ENCODE data around the gene SKA2.
"Not testable (repeated sequence)": the region's sequence is repeated elsewhere in the genome, so short reads cannot be mapped to it uniquely, and the experiment has no call there.

The SKA2 gene

DNA sequence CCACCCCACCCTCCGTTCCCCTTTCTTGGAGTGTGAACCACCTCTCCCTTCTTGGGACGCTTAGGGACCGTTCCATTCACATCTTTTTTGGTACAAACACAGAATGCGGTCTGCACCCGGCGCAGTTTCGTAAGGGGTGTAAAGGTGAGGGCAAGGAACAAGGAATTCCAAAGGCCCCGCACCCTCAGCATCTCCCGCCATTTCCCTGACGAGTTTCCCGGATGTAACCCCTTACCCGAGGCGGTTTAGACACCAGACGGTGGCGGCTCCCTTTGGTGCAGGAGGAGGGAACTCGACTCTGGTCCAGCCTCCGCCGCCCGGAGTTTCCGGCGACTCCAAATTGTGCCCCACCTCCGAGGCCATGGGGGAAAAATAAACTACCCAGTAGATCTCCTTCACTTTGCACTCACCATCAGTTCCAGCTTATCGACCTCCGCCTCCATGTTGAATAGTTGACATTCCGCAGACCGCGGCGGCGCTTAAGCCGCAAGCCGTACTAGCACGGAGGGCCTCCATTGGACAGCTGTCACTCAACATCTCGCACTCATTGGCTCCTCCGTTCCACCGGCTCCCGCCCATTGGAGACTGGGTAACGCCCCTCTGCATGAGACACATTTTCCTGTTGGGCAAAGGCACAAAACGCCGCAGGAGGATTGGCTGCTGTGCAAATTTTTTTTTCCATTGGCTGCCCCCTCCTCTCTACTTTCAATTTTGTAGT lies at the start of gene SKA2:
TSS of gene SKA2 (minus strand) at position 466 of the 718 bp plus-strand sequence. CDS start at position 443, 23 bp downstream.
- no peak for DNase-seq (ENCODE audit: low read depth)

DNA sequence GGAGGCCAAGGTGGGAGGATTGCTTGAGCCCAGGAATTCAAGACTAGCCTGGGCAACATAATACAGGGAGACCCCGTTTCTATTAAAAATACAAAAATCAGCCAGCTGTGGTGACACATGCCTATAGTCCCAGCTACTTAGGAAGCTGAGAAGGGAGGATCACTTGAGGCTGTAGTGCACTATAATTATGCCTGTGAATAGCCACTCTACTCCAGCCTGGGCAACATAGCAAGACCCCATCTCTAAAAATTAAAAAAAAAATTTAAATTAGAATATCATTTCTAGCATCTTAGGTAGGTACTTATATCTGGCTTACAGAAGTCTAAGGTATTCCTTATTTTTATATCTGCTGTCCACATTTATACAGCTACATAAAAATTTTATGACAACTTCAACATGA lies 47.3 kb upstream of the SKA2 start:
- DNase-seq (ENCODE audit: low read depth), result no peak

GRCh38 chr17:59199398-59199797 lies 44.4 kb upstream of the SKA2 start:
- no peak for DNase-seq (ENCODE audit: low read depth)

DNA sequence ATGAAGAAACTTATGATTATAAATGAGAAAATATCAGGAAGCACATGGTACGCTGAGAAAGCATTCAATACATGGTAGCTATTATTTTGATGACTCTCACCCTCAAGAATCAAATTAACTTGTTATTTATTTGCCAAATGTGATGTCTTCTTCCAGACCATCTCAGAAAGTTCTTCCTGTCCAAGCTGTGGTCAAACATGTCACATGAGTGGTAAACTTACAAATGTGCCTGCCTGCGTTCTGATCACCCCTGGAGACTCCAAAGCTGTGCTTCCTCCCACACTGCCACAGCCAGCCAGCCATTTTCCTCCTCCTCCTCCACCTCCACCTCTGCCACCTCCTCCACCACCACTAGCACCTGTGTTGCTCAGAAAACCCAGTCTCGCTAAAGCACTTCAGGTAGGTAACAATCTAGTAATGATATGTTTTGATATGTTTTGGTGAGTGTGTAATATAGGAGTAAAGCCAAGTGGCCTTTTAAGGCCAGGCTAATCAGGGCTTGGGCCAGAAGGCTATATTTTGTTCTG lies 38.4 kb upstream of the SKA2 start:
- no peak for DNase-seq (ENCODE audit: low read depth)

- DNase-seq (ENCODE audit: low read depth), result no peak
Measured at GRCh38 chr17:59190806-59191205, 35.8 kb upstream of the SKA2 start.

GRCh38 chr17:59186850-59187249 lies 31.9 kb upstream of the SKA2 start:
- DNase-seq (ENCODE audit: low read depth), result no peak

DNA sequence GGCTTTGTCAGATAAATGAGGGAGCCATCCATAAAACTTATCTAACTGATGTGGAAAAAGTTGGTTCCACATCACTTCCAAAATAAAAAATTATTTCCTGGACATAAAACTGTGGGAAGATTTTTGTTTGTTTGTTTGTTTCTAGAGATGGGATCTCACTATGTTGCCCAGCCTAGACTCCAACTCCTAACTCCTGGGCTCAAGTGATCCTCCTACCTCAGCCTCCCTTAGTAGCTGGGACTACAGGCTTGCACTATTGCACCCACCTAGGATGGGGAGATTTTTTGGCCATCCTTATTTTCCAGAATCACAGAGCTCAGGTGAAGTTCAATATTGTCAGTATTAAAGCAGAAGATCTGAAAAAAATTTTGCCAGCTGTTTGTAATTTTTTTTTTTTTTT lies 31.0 kb upstream of the SKA2 start:
- no peak for DNase-seq (ENCODE audit: low read depth)

GRCh38 chr17:59181481-59181880 lies 26.5 kb upstream of the SKA2 start:
- DNase-seq (ENCODE audit: low read depth), result no peak

- no peak for DNase-seq (ENCODE audit: low read depth)
Measured at GRCh38 chr17:59180626-59181025, 25.6 kb upstream of the SKA2 start.

DNA sequence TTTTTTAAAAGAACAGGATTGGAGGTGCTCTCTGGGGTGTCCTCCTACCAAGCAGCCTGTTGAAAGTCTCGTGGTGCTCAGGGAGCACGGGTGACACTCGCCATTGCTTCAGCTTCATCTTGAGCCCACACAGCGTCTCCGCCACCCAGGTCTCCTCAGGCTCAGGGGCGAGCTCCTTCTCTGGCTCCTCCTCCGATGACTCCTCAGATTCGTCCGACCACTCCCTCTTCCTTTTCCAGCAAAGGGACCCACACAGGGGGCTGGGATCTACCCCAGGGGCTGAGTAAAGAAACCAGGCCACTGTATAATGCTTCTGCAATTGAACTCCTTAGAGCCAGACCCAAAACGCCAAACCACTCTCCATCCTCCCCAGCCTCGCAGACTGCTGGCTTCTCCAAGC lies 24.6 kb upstream of the SKA2 start:
- DNase-seq (ENCODE audit: low read depth), result not testable (repeated sequence)

DNA sequence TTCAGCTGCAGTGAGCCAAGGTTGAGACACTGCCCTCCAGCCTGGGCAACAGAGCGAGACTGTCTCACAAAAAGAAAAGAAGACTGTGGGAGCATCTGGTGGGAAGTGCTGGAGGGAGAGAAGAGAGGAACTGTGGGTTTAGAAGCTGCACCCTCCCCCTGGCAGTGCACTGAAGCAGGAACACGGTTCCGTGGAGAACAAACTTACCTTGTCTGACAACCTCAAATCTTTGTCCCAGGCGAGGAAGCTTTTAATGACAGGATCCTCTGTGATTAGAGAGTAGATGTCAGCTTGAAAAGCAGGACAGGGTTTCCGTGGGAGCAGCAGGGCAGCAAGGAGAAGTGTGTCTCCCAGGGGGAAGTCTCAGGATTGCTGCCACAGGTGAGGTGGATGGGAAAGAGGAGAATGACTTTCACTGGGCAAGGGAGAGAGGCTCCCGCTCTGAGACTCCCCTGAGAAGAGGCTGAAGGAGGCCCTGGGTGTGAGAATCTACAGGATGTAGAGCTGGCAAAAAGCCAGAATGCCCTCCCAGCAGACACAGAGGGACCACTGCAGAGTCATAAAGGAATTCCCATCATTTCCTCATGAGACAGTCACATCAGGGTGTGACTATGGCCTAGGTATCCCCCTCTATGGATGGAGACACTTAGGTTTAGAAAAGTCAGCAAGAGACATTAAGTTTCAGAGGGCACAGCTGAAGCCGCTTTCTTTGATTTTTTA lies 23.4 kb upstream of the SKA2 start:
- no peak for DNase-seq (ENCODE audit: low read depth)

- no peak for DNase-seq (ENCODE audit: low read depth)
Measured at GRCh38 chr17:59175076-59175475, 20.1 kb upstream of the SKA2 start.

DNA sequence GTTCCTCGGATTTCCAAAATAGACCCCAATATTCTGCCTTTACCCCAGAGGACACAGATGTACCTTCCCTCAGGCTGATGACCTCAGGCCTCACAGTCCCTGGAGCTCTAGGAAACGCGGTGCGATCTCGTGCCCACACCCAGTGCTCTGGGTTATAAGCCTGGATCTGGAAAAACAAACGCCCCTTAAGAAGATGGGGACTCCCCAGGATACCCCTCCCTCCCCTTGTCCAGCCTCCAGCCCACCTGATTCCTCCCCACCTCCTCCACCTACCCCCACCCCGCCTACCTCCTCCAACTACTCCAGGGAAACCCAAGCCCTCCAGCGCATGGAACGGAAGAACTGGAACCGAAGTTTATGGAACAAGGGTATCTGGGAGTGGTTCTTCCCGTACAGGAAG lies 19.7 kb upstream of the SKA2 start:
- DNase-seq (ENCODE audit: low read depth), result no peak

GRCh38 chr17:59172436-59173004 lies 17.5 kb upstream of the SKA2 start:
- DNase-seq (ENCODE audit: low read depth), result no peak

GRCh38 chr17:59167571-59168001 lies 12.6 kb upstream of the SKA2 start:
- no peak for DNase-seq (ENCODE audit: low read depth)

DNA sequence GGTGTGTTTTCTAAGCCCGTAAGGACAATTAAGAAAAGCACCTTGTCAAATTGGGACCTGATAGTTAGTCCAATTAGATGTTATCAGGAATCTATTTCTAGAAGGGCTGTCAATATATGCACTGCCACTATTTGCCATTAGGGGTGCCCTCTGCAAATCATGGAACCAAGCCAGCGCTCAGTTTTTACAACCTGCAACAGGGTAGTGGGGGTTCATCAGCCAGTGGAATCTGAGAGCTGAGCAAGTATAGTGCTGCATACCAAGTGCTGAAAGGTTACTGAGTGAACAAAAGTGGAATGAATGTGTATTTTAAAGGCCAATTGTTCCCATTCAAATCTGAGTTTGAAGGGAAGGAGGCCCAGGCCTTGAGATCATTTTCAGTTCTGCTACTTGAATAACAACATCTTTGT lies 11.0 kb upstream of the SKA2 start:
- no peak for DNase-seq (ENCODE audit: low read depth)

GRCh38 chr17:59161477-59161876 lies 6.5 kb upstream of the SKA2 start:
- no peak for DNase-seq (ENCODE audit: low read depth)

- DNase-seq (ENCODE audit: low read depth), result no peak
Measured at GRCh38 chr17:59160157-59161025, 5.4 kb upstream of the SKA2 start.

- DNase-seq (ENCODE audit: low read depth), result peak; percentile 100
Measured at GRCh38 chr17:59155439-59156177, 622 bp upstream of the SKA2 start, which contains the start of gene PRR11. TSS of gene PRR11 (plus strand) at chr17:59155746. CDS start at chr17:59169753, 14,007 bp downstream.

DNA sequence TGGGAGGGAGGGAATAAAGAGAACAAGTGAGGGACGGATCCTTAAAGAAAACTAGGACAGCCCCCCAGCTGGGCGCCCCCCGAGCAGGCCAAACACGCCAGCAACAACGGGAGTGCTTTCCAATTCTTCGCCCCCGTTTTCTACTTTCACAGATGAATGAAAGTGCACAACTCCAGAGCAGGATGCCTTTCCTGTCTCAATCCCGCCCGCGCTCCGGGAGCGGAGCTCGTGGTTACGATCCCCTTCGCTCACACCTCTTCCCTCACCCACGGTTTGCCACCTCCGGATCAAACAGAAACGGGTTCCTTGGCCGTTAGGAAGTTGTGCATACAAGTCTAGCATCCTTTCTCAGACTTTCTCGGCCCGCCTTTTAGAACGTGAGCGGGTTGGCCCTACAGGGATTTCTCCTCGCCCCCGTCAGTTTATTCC lies 680 bp downstream of the SKA2 start:
- no peak for DNase-seq (ENCODE audit: low read depth)

DNA sequence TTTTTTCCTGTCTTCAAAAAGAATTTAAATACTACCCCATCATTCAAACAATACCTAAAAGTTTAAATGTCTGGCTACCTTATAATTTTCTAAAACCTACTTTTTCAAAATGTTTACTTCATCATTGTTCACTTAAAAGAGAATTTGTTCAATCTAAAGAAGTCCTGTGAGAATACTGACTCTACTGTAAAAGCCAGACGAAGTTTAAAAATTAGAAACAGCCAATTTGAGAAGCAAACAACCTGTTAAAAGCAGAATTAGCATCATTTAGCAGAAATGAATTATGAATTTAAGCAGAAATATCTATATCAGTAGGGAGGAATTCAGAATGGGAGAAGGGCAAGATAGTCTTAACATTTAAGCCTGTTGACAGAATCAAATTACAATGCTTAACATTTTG lies 2.1 kb downstream of the SKA2 start:
- no peak for DNase-seq (ENCODE audit: low read depth)
